Neuronal stem cell (in vitro differentiated cells): ENCODE results near the gene SNAPC5.

ENCODE experiments used
- DNase-seq: peaks from one replicate; pipeline ENCODE4 v3.0.0-alpha.2; 2013; ENCODE audit warnings: low spot score
- H2AFZ ChIP-seq: one replicate; pipeline ENCODE4 v1.6.1; 2013; ENCODE audit warnings: mild to moderate bottlenecking, low read length, inconsistent platforms
- H2AK5ac ChIP-seq: 2 replicates; pipeline ENCODE4 v1.6.1; 2013; ENCODE audit warnings: low read depth, mild to moderate bottlenecking, inconsistent platforms, low read length, moderate library complexity, mixed read lengths
- H2BK120ac ChIP-seq: 2 replicates; pipeline ENCODE4 v1.6.1; 2013; ENCODE audit warnings: low read depth, mild to moderate bottlenecking, inconsistent platforms, low read length, moderate library complexity, mixed read lengths
- H2BK12ac ChIP-seq: one replicate; pipeline ENCODE4 v1.6.1; 2013; ENCODE audit warnings: low read length, inconsistent platforms
- H2BK15ac ChIP-seq: 2 replicates; pipeline ENCODE4 v1.6.1; 2013; ENCODE audit warnings: mild to moderate bottlenecking, low read length, inconsistent platforms, mixed read lengths
- H2BK5ac ChIP-seq: one replicate; pipeline ENCODE4 v1.6.1; 2013; ENCODE audit warnings: inconsistent platforms, mild to moderate bottlenecking, low read length, moderate library complexity
- H3K14ac ChIP-seq: one replicate; pipeline ENCODE4 v1.6.1; 2013; ENCODE audit warnings: low read length, inconsistent platforms
- H3K18ac ChIP-seq: 2 replicates; pipeline ENCODE4 v1.6.1; 2013; ENCODE audit warnings: low read length, inconsistent platforms
- H3K23ac ChIP-seq: 2 replicates; pipeline ENCODE4 v1.6.1; 2013; ENCODE audit warnings: low read depth, mild to moderate bottlenecking, mixed read lengths, low read length, inconsistent platforms; ENCODE audit not compliant: poor library complexity
- H3K27ac ChIP-seq: replicated peaks from 3 replicates; pipeline ENCODE4 v1.5.1; 2013; ENCODE audit warnings: low read length, inconsistent platforms
- H3K27me3 ChIP-seq, 3 experiments: 2 replicates each; pipeline ENCODE4 v1.6.1; 2013; ENCODE audit warnings: low read length in 3 of 3, mild to moderate bottlenecking in 2 of 3, inconsistent platforms in 1 of 3, low read depth in 1 of 3, mixed read lengths in 1 of 3, moderate library complexity in 1 of 3; ENCODE audit not compliant: control insufficient read depth in 3 of 3, insufficient read depth in 3 of 3
- H3K36me3 ChIP-seq, 2 donors: replicated peaks in 1 of 2; 2 replicates each; pipeline ENCODE4 v1.6.1; 2013; ENCODE audit warnings: low read length in 2 of 2; ENCODE audit not compliant: control insufficient read depth in 2 of 2, insufficient read depth in 2 of 2
- H3K4ac ChIP-seq: 2 replicates; pipeline ENCODE4 v1.6.1; 2013; ENCODE audit warnings: inconsistent platforms, mild to moderate bottlenecking, low read length, moderate library complexity
- H3K4me1 ChIP-seq, 2 donors: 1 replicate in 1 of 2; 2 replicates in 1 of 2; pipeline ENCODE4 v1.6.1; 2013; ENCODE audit warnings: low read length in 2 of 2, low read depth in 1 of 2; ENCODE audit not compliant: control insufficient read depth in 2 of 2, insufficient read depth in 1 of 2
- H3K4me2 ChIP-seq: one replicate; pipeline ENCODE4 v1.6.1; 2013; ENCODE audit warnings: mild to moderate bottlenecking, low read length, inconsistent platforms; ENCODE audit not compliant: insufficient read depth, poor library complexity, severe bottlenecking
- H3K4me3 ChIP-seq, 2 donors: 2 replicates each; pipeline ENCODE4 v1.5.1; 2013; ENCODE audit warnings: low read length in 2 of 2, mild to moderate bottlenecking in 2 of 2, inconsistent platforms in 1 of 2, moderate library complexity in 1 of 2
- H3K79me1 ChIP-seq: one replicate; pipeline ENCODE4 v1.6.1; 2013; ENCODE audit warnings: low read depth, mild to moderate bottlenecking, inconsistent platforms, low read length, moderate library complexity
- H3K9ac ChIP-seq: one replicate; pipeline ENCODE4 v1.6.1; 2013; ENCODE audit warnings: mild to moderate bottlenecking, low read depth, low read length, inconsistent platforms; ENCODE audit not compliant: poor library complexity
- H3K9me3 ChIP-seq, 2 donors: replicated peaks in 1 of 2; 2 replicates each; pipeline versions ENCODE3 to v1.6.1; 2013; ENCODE audit warnings: low read length in 2 of 2, mild to moderate bottlenecking in 2 of 2, inconsistent platforms in 1 of 2, low read depth in 1 of 2, mixed read lengths in 1 of 2, moderate library complexity in 1 of 2; ENCODE audit not compliant: control insufficient read depth in 2 of 2, insufficient read depth in 1 of 2
- H4K8ac ChIP-seq: one replicate; pipeline ENCODE4 v1.6.1; 2013; ENCODE audit warnings: low read depth, mild to moderate bottlenecking, inconsistent platforms, low read length, moderate library complexity
- H4K91ac ChIP-seq: one replicate; pipeline ENCODE4 v1.6.1; 2013; ENCODE audit warnings: low read length, low read depth, mild to moderate bottlenecking, inconsistent platforms; ENCODE audit not compliant: poor library complexity
- WGBS, 2 donors: extraction: QIAGEN DNeasy Blood & Tissue Kit; methylation state at CpG; one replicate each; pipeline ENCODE4 v1.1.7; 2013; ENCODE audit warnings: missing lambda C conversion rate in 2 of 2, mixed read lengths in 1 of 2; ENCODE audit not compliant: insufficient read length in 2 of 2, insufficient replicate concordance in 1 of 2; ENCODE audit errors: extremely low coverage in 2 of 2; 5-methylcytosine and 5-hydroxymethylcytosine counted together

SNAPC5 gene

DNA sequence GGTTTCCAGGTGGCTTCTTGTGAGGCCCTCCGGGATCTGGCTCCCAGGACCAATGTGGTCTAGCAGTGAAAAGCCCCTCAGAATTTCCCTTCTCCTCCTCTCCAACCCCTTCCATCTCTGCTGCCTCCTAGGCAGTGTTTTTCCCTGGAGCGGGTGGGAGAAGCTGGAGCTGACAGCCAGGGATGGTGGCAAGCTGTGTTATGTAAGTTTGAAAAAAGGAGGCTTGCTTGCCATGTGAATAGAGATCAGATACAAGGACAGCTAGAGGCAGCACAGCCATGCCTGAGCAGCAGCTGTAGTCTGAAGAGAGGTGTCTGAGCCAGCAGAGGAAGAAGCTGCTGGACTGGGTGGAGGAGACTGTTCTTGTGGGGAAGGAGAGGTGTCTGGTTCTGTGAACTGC is 20.6 kb downstream of the SNAPC5 start:
- Histone ChIP-seq H3K27ac (no peak overlapping the region), H2AFZ (no peak overlapping the region), H4K91ac (no peak overlapping the region), H3K9me3 (peaks cover 0 to 2% of the 10 kb centered on the region in 2 donors), H2AK5ac (no peak overlapping the region), H3K23ac (peak overlapping the region; percentile 29), H3K36me3 (peaks cover 6 to 9% of the 10 kb centered on the region in 2 donors), H2BK120ac (no peak overlapping the region), H3K27me3 (no peaks in the 10 kb centered on the region), H4K8ac (no peak overlapping the region), H3K4me3 (no peak overlapping the region), H2BK15ac (no peak overlapping the region), H2BK5ac (no peak overlapping the region), H3K4me2 (no peak overlapping the region), H3K4me1 (peaks cover 6 to 16% of the 10 kb centered on the region in 2 donors), H3K79me1 (peaks cover 4% of the 10 kb centered on the region), H3K4ac (no peak overlapping the region), H3K18ac (no peak overlapping the region), H2BK12ac (no peak overlapping the region), H3K9ac (no peak overlapping the region), H3K14ac (no peak overlapping the region)
- no peak for DNase-seq
- no CpG with 5 or more reads among the region's 2 CpGs for WGBS, 2 donors

DNA sequence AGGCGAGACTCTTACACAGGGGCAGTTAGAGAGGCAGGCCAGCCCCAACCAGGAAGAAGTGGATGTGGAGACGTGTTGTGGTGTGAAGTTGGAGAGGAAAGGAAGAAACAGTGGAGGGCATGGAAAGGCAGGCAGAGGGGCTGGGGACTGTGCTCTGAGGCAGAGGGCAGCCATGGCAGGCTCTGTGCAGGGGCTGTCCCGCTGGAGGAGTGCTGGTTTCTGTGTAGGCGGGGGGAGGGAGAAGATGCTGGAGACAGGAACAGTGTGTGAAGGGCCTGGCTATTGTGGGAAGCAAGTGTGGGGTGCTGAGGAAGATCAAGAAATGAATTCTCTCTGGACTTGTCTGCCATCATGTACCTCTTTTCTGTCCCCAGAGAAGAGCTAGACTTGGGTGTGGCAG is 21.0 kb downstream of the SNAPC5 start:
- H3K4me2 ChIP-seq: no peak overlapping the region
- no peak overlapping the region for H3K14ac ChIP-seq
- H3K27me3 ChIP-seq: no peaks in the 10 kb centered on the region
- no peak for DNase-seq
- no peak overlapping the region for H2AK5ac ChIP-seq
- peak overlapping the region; percentile 40 for H3K18ac ChIP-seq
- peaks cover 6 to 16% of the 10 kb centered on the region in 2 donors for H3K4me1 ChIP-seq
- no peak overlapping the region for H2BK15ac ChIP-seq
- H4K8ac ChIP-seq: no peak overlapping the region
- no peak overlapping the region for H3K4me3 ChIP-seq
- H3K79me1 ChIP-seq: peaks cover 4% of the 10 kb centered on the region
- peaks cover 0 to 2% of the 10 kb centered on the region in 2 donors for H3K9me3 ChIP-seq
- no peak overlapping the region for H2BK120ac ChIP-seq
- no peak overlapping the region for H2BK12ac ChIP-seq
- H3K4ac ChIP-seq: no peak overlapping the region
- peaks cover 1 to 5% of the 10 kb centered on the region in 2 donors for H3K36me3 ChIP-seq
- no peak overlapping the region for H3K27ac ChIP-seq
- H3K23ac ChIP-seq: no peak overlapping the region
- no peak overlapping the region for H4K91ac ChIP-seq
- H2BK5ac ChIP-seq: no peak overlapping the region
- no peak overlapping the region for H2AFZ ChIP-seq
- no peak overlapping the region for H3K9ac ChIP-seq
- no CpG with 5 or more reads among the region's 4 CpGs for WGBS, 2 donors

DNA sequence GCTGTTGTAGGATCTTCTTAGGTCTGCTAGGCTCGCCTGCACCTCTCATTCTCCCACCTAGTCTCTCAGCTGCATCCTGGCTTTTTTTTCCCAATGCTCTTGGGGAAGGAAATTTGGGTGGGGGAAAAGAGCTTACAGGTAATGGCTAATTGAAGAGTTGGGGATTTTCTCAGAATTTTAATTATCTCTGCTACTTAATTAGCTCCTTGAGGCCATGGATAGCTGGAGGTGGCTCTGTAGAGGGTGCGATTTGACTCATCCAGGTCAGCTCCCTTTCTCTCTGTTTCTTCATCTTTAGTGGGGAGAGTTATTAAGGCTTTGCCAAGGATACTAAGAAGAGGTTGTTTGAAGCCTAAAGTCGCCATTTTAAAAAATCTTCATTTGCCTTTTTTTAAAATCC is 22.6 kb downstream of the SNAPC5 start:
- Histone ChIP-seq H2AFZ (no peak overlapping the region), H3K4me3 (no peak overlapping the region), H2AK5ac (no peak overlapping the region), H3K36me3 (peaks cover 0 to 7% of the 10 kb centered on the region in 2 donors), H3K27ac (no peak overlapping the region), H3K4me1 (peaks cover 6 to 18% of the 10 kb centered on the region in 2 donors), H3K14ac (no peak overlapping the region), H2BK12ac (no peak overlapping the region), H3K4ac (no peak overlapping the region), H2BK15ac (no peak overlapping the region), H2BK5ac (no peak overlapping the region), H3K9me3 (peaks cover 0 to 2% of the 10 kb centered on the region in 2 donors), H2BK120ac (no peak overlapping the region), H3K4me2 (no peak overlapping the region), H3K79me1 (peaks cover 4% of the 10 kb centered on the region), H3K9ac (no peak overlapping the region), H3K18ac (no peak overlapping the region), H3K23ac (no peak overlapping the region), H3K27me3 (no peaks in the 10 kb centered on the region), H4K91ac (no peak overlapping the region), H4K8ac (no peak overlapping the region)
- DNase-seq: no peak
- no CpG with 5 or more reads among the region's 3 CpGs for WGBS, 2 donors

DNA sequence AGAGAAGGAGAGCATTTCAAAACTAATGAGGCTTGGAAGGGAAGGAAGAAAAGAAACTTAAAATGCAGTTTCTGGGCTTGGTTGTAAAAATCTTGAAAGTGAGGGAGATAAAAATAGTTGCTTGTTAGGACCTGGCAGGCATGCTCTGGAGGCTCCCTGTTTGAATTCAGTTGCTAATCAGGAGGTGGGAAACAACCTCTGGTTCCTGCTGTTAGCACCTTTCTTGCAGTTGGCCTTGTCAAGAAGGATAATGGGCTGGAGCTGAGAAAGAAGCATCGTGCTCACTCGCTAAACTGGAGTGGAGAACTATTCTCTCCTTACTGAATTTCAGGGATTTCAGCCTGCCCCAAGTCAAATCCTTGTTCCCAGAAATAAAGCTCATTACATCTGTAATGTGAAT is 23.4 kb downstream of the SNAPC5 start:
- Histone ChIP-seq H3K4me1 (peaks cover 6 to 18% of the 10 kb centered on the region in 2 donors), H3K27me3 (no peaks in the 10 kb centered on the region), H3K36me3 (peaks cover 0 to 7% of the 10 kb centered on the region in 2 donors), H2AK5ac (no peak overlapping the region), H4K91ac (no peak overlapping the region), H4K8ac (no peak overlapping the region), H2BK12ac (no peak overlapping the region), H2AFZ (no peak overlapping the region), H2BK120ac (no peak overlapping the region), H3K27ac (peak overlapping the region; percentile 70), H3K9me3 (no peaks in the 10 kb centered on the region), H2BK5ac (no peak overlapping the region), H3K23ac (no peak overlapping the region), H2BK15ac (no peak overlapping the region), H3K79me1 (peaks cover 1% of the 10 kb centered on the region), H3K14ac (no peak overlapping the region), H3K4ac (no peak overlapping the region), H3K4me3 (no peak overlapping the region), H3K4me2 (no peak overlapping the region), H3K9ac (no peak overlapping the region), H3K18ac (no peak overlapping the region)
- DNase-seq: no peak
- WGBS, 2 donors: no CpG with 5 or more reads among the region's 2 CpGs
